H1 (cell line): ENCODE results near the gene FAM13C. TPM values are rescaled to one million over a fixed set of nuclear protein-coding genes. Genes with fewer than 3 reads are reported as not detected.

Experiments used
- CTCF ChIA-PET: fragments of 300-600 bp; sonication (Branson Sonifier 250); formaldehyde crosslinking; loops from one replicate; lab custom pipeline; 2021; ENCODE audit not compliant: partially characterized antibody; lab: Charles Lee
- POLR2A ChIA-PET: fragments of 300-600 bp; sonication (Branson Sonifier 250); formaldehyde crosslinking; loops from one replicate; lab custom pipeline; 2021; ENCODE audit warnings: inconsistent platforms; ENCODE audit not compliant: partially characterized antibody; lab: Charles Lee
- DNase-seq, 2 experiments: peaks; one replicate each; pipeline versions ENCODE4 v3.0.0 to v3.0.0-alpha.2; 2010 to 2022; ENCODE audit warnings: low spot score in 2 of 2, low read depth in 1 of 2, mixed read lengths in 1 of 2
- FAIRE-seq: peaks from 2 replicates; lab custom pipeline; 2011; peaks lifted over from hg19 to GRCh38; lab: Jason Lieb, UNC
- H2AFZ ChIP-seq: 2 replicates; pipeline ENCODE4 v1.8.1; 2012; ENCODE audit warnings: low read length, inconsistent platforms
- H2AK5ac ChIP-seq: 2 replicates; pipeline ENCODE4 v1.6.1; 2013; ENCODE audit warnings: low read depth, low read length
- H2BK120ac ChIP-seq: replicated peaks from 2 replicates; pipeline ENCODE3; 2013; ENCODE audit warnings: low read depth, low read length, inconsistent platforms
- H2BK12ac ChIP-seq: 2 replicates; pipeline ENCODE4 v1.6.1; 2013; ENCODE audit warnings: low read depth, low read length
- H2BK15ac ChIP-seq: 2 replicates; pipeline ENCODE4 v1.6.1; 2013; ENCODE audit warnings: low read length
- H2BK20ac ChIP-seq: 2 replicates; pipeline ENCODE4 v1.6.1; 2013; ENCODE audit warnings: low read length
- H2BK5ac ChIP-seq: 2 replicates; pipeline ENCODE4 v1.6.1; 2013; ENCODE audit warnings: low read depth, low read length
- H3K14ac ChIP-seq: 2 replicates; pipeline ENCODE4 v1.6.1; 2013; ENCODE audit warnings: inconsistent platforms; ENCODE audit not compliant: insufficient read length
- H3K18ac ChIP-seq: 2 replicates; pipeline ENCODE4 v1.6.1; 2013; ENCODE audit warnings: low read length; ENCODE audit errors: extremely low read depth
- H3K23ac ChIP-seq: 2 replicates; pipeline ENCODE4 v1.6.1; 2013; ENCODE audit warnings: inconsistent platforms; ENCODE audit not compliant: insufficient read length
- H3K23me2 ChIP-seq: 2 replicates; pipeline ENCODE4 v1.6.1; 2013; ENCODE audit warnings: low read depth, low read length
- H3K27ac ChIP-seq: 2 replicates; pipeline ENCODE4 v1.6.1; 2011; ENCODE audit warnings: low read depth, low read length, inconsistent platforms
- H3K27me3 ChIP-seq, 4 experiments: replicated peaks in 1 of 4; 1 replicate in 1 of 4; 2 replicates in 3 of 4; pipeline versions ENCODE4 v1.6.1 to v1.8.1; 2011 to 2013; ENCODE audit warnings: low read length in 3 of 4, mild to moderate bottlenecking in 3 of 4, inconsistent platforms in 2 of 4, mixed read lengths in 2 of 4, moderate library complexity in 1 of 4; ENCODE audit not compliant: control insufficient read depth in 3 of 4, insufficient read depth in 3 of 4; ENCODE audit errors: extremely low read depth in 1 of 4
- H3K36me3 ChIP-seq, 4 experiments: 2 replicates each; pipeline versions ENCODE4 v1.6.1 to v1.8.1; 2011 to 2013; ENCODE audit warnings: mild to moderate bottlenecking in 4 of 4, low read length in 3 of 4, moderate library complexity in 2 of 4, control low read depth in 1 of 4, inconsistent platforms in 1 of 4; ENCODE audit not compliant: insufficient read depth in 4 of 4, control insufficient read depth in 2 of 4
- H3K4ac ChIP-seq: replicated peaks from 2 replicates; pipeline ENCODE3; 2013; ENCODE audit warnings: low read length, low read depth, mixed read lengths, inconsistent platforms; ENCODE audit not compliant: insufficient read length
- H3K4me1 ChIP-seq, 4 experiments: replicated peaks in 1 of 4; 1 replicate in 1 of 4; 2 replicates in 3 of 4; pipeline versions ENCODE4 v1.6.1 to v1.8.1; 2011 to 2013; ENCODE audit warnings: low read length in 3 of 4, inconsistent platforms in 2 of 4, mixed read lengths in 1 of 4; ENCODE audit not compliant: insufficient read depth in 4 of 4, control insufficient read depth in 3 of 4
- H3K4me2 ChIP-seq, 2 experiments: 2 replicates each; pipeline versions ENCODE4 v1.6.1 to v1.8.1; 2011 to 2013; ENCODE audit warnings: low read depth in 2 of 2, low read length in 2 of 2, control low read depth in 1 of 2, inconsistent platforms in 1 of 2, mild to moderate bottlenecking in 1 of 2; ENCODE audit not compliant: insufficient read depth in 1 of 2
- H3K4me3 ChIP-seq, 4 experiments: fragments of 200-600, 300-600 bp in 1 of 4; sonication (generic), shearing (Covaris generic), sonication (Bioruptor Twin) in 1 of 4; 2 replicates each; pipeline versions ENCODE4 v1.5.1 to v1.8.1; 2011 to 2016; ENCODE audit warnings: low read length in 4 of 4, low read depth in 3 of 4, control low read depth in 2 of 4, inconsistent platforms in 2 of 4, mild to moderate bottlenecking in 2 of 4, mixed read lengths in 1 of 4, moderate library complexity in 1 of 4; ENCODE audit not compliant: insufficient read depth in 2 of 4; ENCODE audit errors: extremely low read depth in 1 of 4
- H3K56ac ChIP-seq: replicated peaks from 2 replicates; pipeline ENCODE3; 2013; ENCODE audit warnings: low read depth, mild to moderate bottlenecking, mixed read lengths, low read length, inconsistent platforms; ENCODE audit not compliant: insufficient read length
- H3K79me1 ChIP-seq: 2 replicates; pipeline ENCODE4 v1.6.1; 2013; ENCODE audit warnings: low read depth, low read length, control low read depth
- H3K79me2 ChIP-seq, 2 experiments: 2 replicates each; pipeline versions ENCODE4 v1.6.1 to v1.8.1; 2012 to 2013; ENCODE audit warnings: low read length in 2 of 2, mild to moderate bottlenecking in 2 of 2, inconsistent platforms in 1 of 2; ENCODE audit not compliant: insufficient read depth in 2 of 2, control insufficient read depth in 1 of 2
- H3K9ac ChIP-seq, 4 experiments: replicated peaks in 1 of 4; 1 replicate in 1 of 4; 2 replicates in 3 of 4; pipeline versions ENCODE4 v1.6.1 to v1.8.1; 2011 to 2013; ENCODE audit warnings: low read depth in 3 of 4, low read length in 3 of 4, control low read depth in 2 of 4, mild to moderate bottlenecking in 2 of 4, moderate library complexity in 2 of 4, inconsistent platforms in 1 of 4; ENCODE audit errors: extremely low read depth in 1 of 4
- H3K9me3 ChIP-seq, 2 experiments: 2 replicates each; pipeline versions ENCODE4 v1.6.1 to v1.8.1; 2012 to 2013; ENCODE audit warnings: mild to moderate bottlenecking in 2 of 2, moderate library complexity in 2 of 2, control low read depth in 1 of 2, inconsistent platforms in 1 of 2, low read depth in 1 of 2, low read length in 1 of 2, mixed read lengths in 1 of 2; ENCODE audit not compliant: insufficient read depth in 2 of 2
- H4K20me1 ChIP-seq, 2 experiments: replicated peaks in 1 of 2; 2 replicates each; pipeline versions ENCODE3 to v1.8.1; 2011 to 2013; ENCODE audit warnings: inconsistent platforms in 2 of 2, low read length in 2 of 2, mild to moderate bottlenecking in 1 of 2; ENCODE audit not compliant: insufficient read depth in 2 of 2, control insufficient read depth in 1 of 2
- H4K5ac ChIP-seq: 2 replicates; pipeline ENCODE4 v1.6.1; 2013; ENCODE audit warnings: low read length, low read depth, mixed read lengths, inconsistent platforms; ENCODE audit not compliant: insufficient read length
- H4K8ac ChIP-seq: 2 replicates; pipeline ENCODE4 v1.8.0; 2013; ENCODE audit warnings: mild to moderate bottlenecking, moderate library complexity, low read length, inconsistent platforms; ENCODE audit not compliant: insufficient read depth; ENCODE audit errors: extremely low read depth
- H4K91ac ChIP-seq: replicated peaks from 2 replicates; pipeline ENCODE3; 2013; ENCODE audit warnings: low read length, mixed read lengths, inconsistent platforms; ENCODE audit not compliant: insufficient read length
- BCL11A ChIP-seq, 2 experiments: IDR thresholded peaks; one replicate each; pipeline ENCODE4 v1.6.1; 2011; ENCODE audit warnings: low read depth in 2 of 2, low read length in 2 of 2, mild to moderate bottlenecking in 2 of 2
- CHD1 ChIP-seq: IDR thresholded peaks from 2 replicates; pipeline ENCODE4 v1.6.1; 2012; ENCODE audit warnings: low read depth, low read length, improper control_type of control experiment
- CTBP2 ChIP-seq: IDR thresholded peaks from 2 replicates; pipeline ENCODE4 v1.7.0; 2011; ENCODE audit warnings: borderline replicate concordance, mild to moderate bottlenecking, moderate library complexity, mixed read lengths, low read length; ENCODE audit not compliant: insufficient read depth, insufficient read length
- KDM4A ChIP-seq: IDR thresholded peaks from one replicate; pipeline ENCODE4 v1.7.1; 2012; ENCODE audit warnings: low read depth, mild to moderate bottlenecking, moderate library complexity, low read length, inconsistent platforms; ENCODE audit not compliant: severe bottlenecking
- KDM5A ChIP-seq: fragments of 200-600 bp; IDR thresholded peaks from 2 replicates; pipeline ENCODE4 v1.7.1; 2012; ENCODE audit warnings: mild to moderate bottlenecking, low read length, inconsistent platforms, mixed read lengths
- POU5F1 ChIP-seq: IDR thresholded peaks from 2 replicates; pipeline ENCODE4 v1.6.1; 2011; ENCODE audit warnings: low read depth, mild to moderate bottlenecking, low read length, moderate library complexity
- RNF2 ChIP-seq: fragments of 200-900, 300-1000 bp; sonication (generic); IDR thresholded peaks from 2 replicates; pipeline ENCODE4 v1.7.1; 2016; ENCODE audit warnings: borderline replicate concordance, low read depth, mild to moderate bottlenecking, antibody characterized with exemption, low read length; ENCODE audit not compliant: poor library complexity, severe bottlenecking; ENCODE audit errors: missing control alignments
- SIN3A ChIP-seq, 2 experiments: IDR thresholded peaks in 1 of 2; conservative IDR thresholded peaks in 1 of 2; 2 replicates each; pipeline ENCODE4 v1.6.1; 2011 to 2012; ENCODE audit warnings: low read length in 2 of 2, improper control_type of control experiment in 1 of 2, low read depth in 1 of 2, mild to moderate bottlenecking in 1 of 2
- SIRT6 ChIP-seq: IDR thresholded peaks from one replicate; pipeline ENCODE4 v1.7.1; 2012; ENCODE audit warnings: low read length, inconsistent platforms
- YY1 ChIP-seq: IDR thresholded peaks from 2 replicates; pipeline ENCODE4 v1.6.1; 2011; ENCODE audit warnings: low read depth, mild to moderate bottlenecking, low read length
- WGBS, 2 experiments: shearing (Covaris generic) in 1 of 2; methylation state at CpG; one replicate each; pipeline versions ENCODE4 v1.1.6 to v1.1.7; 2013 to 2015; ENCODE audit warnings: low lambda C conversion rate in 2 of 2, mixed read lengths in 2 of 2, inconsistent platforms in 1 of 2, low coverage in 1 of 2, missing lambda C conversion rate in 1 of 2; ENCODE audit not compliant: insufficient replicate concordance in 2 of 2, insufficient coverage in 1 of 2, insufficient read length in 1 of 2; ENCODE audit errors: extremely low coverage in 1 of 2, missing lambda C conversion rate in 1 of 2; 5-methylcytosine and 5-hydroxymethylcytosine counted together
- polyA plus RNA-seq, 7 experiments: library from polyadenylated mRNA; depleted of rRNA in 3 of 7; stranded (reverse) in 5 of 7; unstranded in 2 of 7; fragments of >200 nt in 5 of 7; fragments of 200-250 nt in 2 of 7; gene quantifications; 1 replicate in 5 of 7; 2 replicates in 1 of 7; 4 replicates in 1 of 7; pipeline versions ENCODE4 v1.2.1 to v1.2.3, GENCODE V29; 2011 to 2013; ENCODE audit warnings: missing spikeins in 2 of 7, mixed read lengths in 2 of 7
- total RNA-seq: library from RNA; stranded (reverse); fragmentation: NEBNext Ultra II Directional; extraction: Animal tissue kit (Norgen Biotek cat#: 25700); gene quantifications from 2 replicates; pipeline ENCODE4 v1.2.1, GENCODE V29; 2021
- TF ChIP-seq, protein P1 (sequence below), 3 experiments: IDR thresholded peaks; 1 replicate in 2 of 3; 2 replicates in 1 of 3; pipeline versions ENCODE4 v1.5.1 to v1.6.1; 2011; ENCODE audit warnings: low read length in 3 of 3, mild to moderate bottlenecking in 3 of 3, inconsistent platforms in 2 of 3, low read depth in 1 of 3, moderate library complexity in 1 of 3; ENCODE audit not compliant: insufficient read depth in 1 of 3; ENCODE audit errors: control extremely low read depth in 1 of 3

The FAM13C gene
- total and polyA plus RNA-seq, 2 of the 8 experiments (the other 6 are each of a cell fraction or from before 2014, with no cell fraction given) = 0.56 to 0.62 TPM

DNA sequence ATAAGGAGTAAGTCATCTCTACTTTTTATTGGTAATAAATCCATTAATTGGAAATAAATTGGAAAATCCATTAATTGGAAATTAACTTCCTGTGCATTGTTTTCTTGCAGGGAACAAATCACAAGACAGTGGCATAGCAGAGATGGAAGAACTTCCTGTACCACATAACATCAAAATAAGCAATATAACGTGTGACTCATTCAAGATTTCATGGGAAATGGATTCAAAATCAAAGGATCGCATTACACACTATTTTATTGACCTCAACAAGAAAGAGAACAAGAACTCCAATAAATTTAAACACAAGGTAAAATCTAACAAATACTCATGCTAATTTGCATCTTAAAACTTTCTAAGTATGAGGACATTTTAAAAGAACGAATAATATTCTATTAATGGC is 128.2 kb downstream of the FAM13C start:
- Histone ChIP-seq H3K4me2 (no peak overlapping the region), H2BK5ac (no peak overlapping the region), H3K27ac (no peak overlapping the region), H3K56ac (no peak overlapping the region), H4K5ac (no peak overlapping the region), H2BK120ac (no peak overlapping the region), H3K23ac (no peak overlapping the region), H2BK12ac (no peak overlapping the region), H3K4me3 (no peak overlapping the region), H4K8ac (no peak overlapping the region), H4K20me1 (no peaks in the 10 kb centered on the region), H3K9ac (no peak overlapping the region), H3K79me1 (no peaks in the 10 kb centered on the region), H3K14ac (no peak overlapping the region), H3K36me3 (no peaks in the 10 kb centered on the region), H2BK20ac (no peak overlapping the region), H3K23me2 (no peaks in the 10 kb centered on the region; the same call in 1 of the 2 replicates), H3K18ac (no peak overlapping the region), H3K27me3 (no peaks in the 10 kb centered on the region), H3K79me2 (no peaks in the 10 kb centered on the region), H2BK15ac (no peak overlapping the region), H4K91ac (no peak overlapping the region), H3K4me1 (no peaks in the 10 kb centered on the region), H3K4ac (no peak overlapping the region), H2AK5ac (no peak overlapping the region), H3K9me3 (no peaks in the 10 kb centered on the region), H2AFZ (no peak overlapping the region)
- DNase-seq (no peak), FAIRE-seq (no peak)
- WGBS, 2 experiments = 90% methylated on average over 3 of the region's 3 CpGs; no CpG with 5 or more reads in 1 of the 2 experiments
- ChIA-PET POLR2A (no interaction called here), CTCF (no interaction called here)
- TF ChIP-seq, protein P1, sequence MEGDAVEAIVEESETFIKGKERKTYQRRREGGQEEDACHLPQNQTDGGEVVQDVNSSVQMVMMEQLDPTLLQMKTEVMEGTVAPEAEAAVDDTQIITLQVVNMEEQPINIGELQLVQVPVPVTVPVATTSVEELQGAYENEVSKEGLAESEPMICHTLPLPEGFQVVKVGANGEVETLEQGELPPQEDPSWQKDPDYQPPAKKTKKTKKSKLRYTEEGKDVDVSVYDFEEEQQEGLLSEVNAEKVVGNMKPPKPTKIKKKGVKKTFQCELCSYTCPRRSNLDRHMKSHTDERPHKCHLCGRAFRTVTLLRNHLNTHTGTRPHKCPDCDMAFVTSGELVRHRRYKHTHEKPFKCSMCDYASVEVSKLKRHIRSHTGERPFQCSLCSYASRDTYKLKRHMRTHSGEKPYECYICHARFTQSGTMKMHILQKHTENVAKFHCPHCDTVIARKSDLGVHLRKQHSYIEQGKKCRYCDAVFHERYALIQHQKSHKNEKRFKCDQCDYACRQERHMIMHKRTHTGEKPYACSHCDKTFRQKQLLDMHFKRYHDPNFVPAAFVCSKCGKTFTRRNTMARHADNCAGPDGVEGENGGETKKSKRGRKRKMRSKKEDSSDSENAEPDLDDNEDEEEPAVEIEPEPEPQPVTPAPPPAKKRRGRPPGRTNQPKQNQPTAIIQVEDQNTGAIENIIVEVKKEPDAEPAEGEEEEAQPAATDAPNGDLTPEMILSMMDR (IDR thresholded peaks at IDR 0.05; ENCODE audit: control extremely low read depth in 1 of 3, insufficient read depth in 1 of 3, low read depth in 1 of 3, low read length in 3 of 3) = no peak
- TF ChIP-seq KDM4A (no peak), YY1 (no peak), BCL11A (IDR thresholded peaks at IDR 0.05; ENCODE audit: low read depth in 2 of 2, low read length in 2 of 2) (no peak), SIN3A (conservative IDR thresholded peaks at IDR 0.05 in 1 of 2, IDR thresholded peaks at IDR 0.05 in 1 of 2; ENCODE audit: low read depth in 1 of 2, low read length in 2 of 2) (no peak), RNF2 (no peak), CHD1 (no peak), CTBP2 (no peak), POU5F1 (no peak), KDM5A (no peak), SIRT6 (no peak)
